Hepatocyte (in vitro differentiated cells): Measurements from ENCODE around the gene NOSIP. TPM values are rescaled to one million over a fixed set of nuclear protein-coding genes. Genes with fewer than 3 reads are reported as not detected.

Experiments used
- DNase-seq: peaks from one replicate; pipeline ENCODE4 v3.0.0-alpha.2; 2016; ENCODE audit warnings: low spot score
- H2AFZ ChIP-seq: fragments of 200-600 bp; sonication (generic); 2 replicates; pipeline ENCODE4 v1.6.0; 2016; ENCODE audit warnings: antibody characterized with exemption, mild to moderate bottlenecking
- H3K27ac ChIP-seq: fragments of 200-600 bp; sonication (generic); 2 replicates; pipeline ENCODE4 v1.5.1; 2016; ENCODE audit warnings: mild to moderate bottlenecking
- H3K27me3 ChIP-seq: fragments of 200-600 bp; sonication (generic); 2 replicates; pipeline ENCODE4 v1.6.1; 2016
- H3K36me3 ChIP-seq: fragments of 200-600 bp; sonication (generic); replicated peaks from 2 replicates; pipeline ENCODE4 v1.5.1; 2016; ENCODE audit warnings: low read depth; ENCODE audit not compliant: insufficient read depth
- H3K4me1 ChIP-seq: fragments of 200-600 bp; sonication (generic); 2 replicates; pipeline ENCODE4 v1.5.1; 2016; ENCODE audit warnings: mild to moderate bottlenecking, moderate library complexity; ENCODE audit not compliant: insufficient read depth
- H3K4me2 ChIP-seq: fragments of 200-600 bp; sonication (generic); 2 replicates; pipeline ENCODE4 v1.6.0; 2016
- H3K4me3 ChIP-seq: fragments of 200-600 bp; sonication (generic); 2 replicates; pipeline ENCODE4 v1.5.1; 2016; ENCODE audit warnings: mild to moderate bottlenecking
- H3K79me2 ChIP-seq: fragments of 200-600 bp; sonication (generic); 2 replicates; pipeline ENCODE4 v1.6.0; 2017; ENCODE audit warnings: mild to moderate bottlenecking
- H3K9me2 ChIP-seq: fragments of 200-600 bp; sonication (generic); replicated peaks from 2 replicates; pipeline ENCODE4 v1.6.0; 2017; ENCODE audit warnings: mild to moderate bottlenecking; ENCODE audit not compliant: insufficient read depth
- H3K9me3 ChIP-seq: fragments of 200-600 bp; sonication (generic); 2 replicates; pipeline ENCODE4 v1.5.1; 2016; ENCODE audit warnings: low read depth, mild to moderate bottlenecking
- H4K20me1 ChIP-seq: fragments of 200-600 bp; sonication (generic); 2 replicates; pipeline ENCODE4 v1.6.0; 2016; ENCODE audit warnings: mild to moderate bottlenecking; ENCODE audit not compliant: insufficient read depth, poor library complexity, severe bottlenecking
- EZH2 ChIP-seq: fragments of 200-600 bp; sonication (generic); IDR thresholded peaks from 2 replicates; pipeline ENCODE4 v1.6.1; 2016; ENCODE audit warnings: antibody characterized with exemption, mild to moderate bottlenecking, borderline replicate concordance
- EZH2phosphoT487 ChIP-seq: fragments of 200-600 bp; sonication (generic); IDR thresholded peaks from one replicate; pipeline ENCODE4 v1.6.1; 2018; ENCODE audit warnings: antibody characterized with exemption, mild to moderate bottlenecking, low read depth, moderate library complexity; ENCODE audit not compliant: unreplicated experiment, severe bottlenecking
- WGBS: methylation state at CpG from one replicate; pipeline ENCODE4 v1.1.6; 2016; ENCODE audit warnings: low lambda C conversion rate; ENCODE audit errors: missing lambda C conversion rate; 5-methylcytosine and 5-hydroxymethylcytosine counted together
- polyA plus RNA-seq: library from polyadenylated mRNA; unstranded; fragments of >200 nt; fragmentation: Nextera tagmentation; extraction: Ambion mirVana; gene quantifications from 2 replicates; pipeline ENCODE4 v1.2.1, GENCODE V29; 2016
- total RNA-seq: library from RNA; depleted of rRNA; stranded (reverse); fragments of >200 nt; gene quantifications from 2 replicates; pipeline ENCODE4 v1.2.3, GENCODE V29; 2014
- TF ChIP-seq, protein P1 (sequence below): fragments of 200-600 bp; sonication (generic); IDR thresholded peaks from 2 replicates; pipeline ENCODE4 v1.5.1; 2016; ENCODE audit warnings: antibody characterized with exemption, mild to moderate bottlenecking; ENCODE audit not compliant: poor library complexity

NOSIP gene
- total and polyA plus RNA-seq, 2 experiments from 2014 or later: 52.8 to 93.9 TPM

DNA sequence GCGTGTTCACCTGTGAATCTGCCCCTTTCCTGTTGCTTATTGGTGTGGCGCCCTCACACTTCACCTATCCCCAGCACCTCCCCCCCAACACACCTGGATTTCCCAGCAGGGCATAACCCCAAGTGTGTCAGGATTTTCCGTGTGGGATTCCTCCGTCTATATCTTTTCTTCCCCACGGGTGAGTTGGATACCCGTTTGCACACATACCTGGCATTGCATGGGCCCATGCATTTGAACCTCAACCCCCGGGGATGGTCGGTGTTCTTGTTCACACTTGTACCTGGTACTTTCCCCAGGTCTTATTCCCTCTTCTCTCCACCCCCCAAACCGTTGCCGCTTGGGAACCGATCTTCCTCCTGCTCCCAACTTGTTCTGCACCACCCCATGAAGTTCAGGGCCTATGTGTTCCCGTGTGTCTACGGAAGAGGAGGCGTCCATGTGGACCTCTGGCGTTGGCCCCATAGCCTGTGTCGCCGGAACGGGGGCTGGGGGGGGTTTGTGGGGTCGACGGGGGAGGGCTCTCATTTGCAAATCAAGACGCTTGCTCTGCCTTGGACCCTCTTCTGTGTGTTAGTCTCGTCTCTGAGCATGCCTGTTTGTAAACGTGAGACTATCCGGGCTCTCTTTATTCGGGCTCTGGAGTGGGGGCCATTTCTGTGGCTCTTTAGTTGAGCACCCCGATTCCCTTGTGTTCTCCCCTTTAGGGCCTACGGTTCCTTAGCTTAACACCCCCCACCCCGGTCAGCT, 12.3 kb upstream of the NOSIP start:
- peak overlapping the region; percentile 99 for H3K4me2 ChIP-seq
- no peak overlapping the region for H2AFZ ChIP-seq
- peaks cover 6% of the 10 kb centered on the region for H3K4me1 ChIP-seq
- H3K27ac ChIP-seq: peak overlapping the region; percentile 87
- H3K79me2 ChIP-seq: peaks cover 53% of the 10 kb centered on the region
- no peaks in the 10 kb centered on the region for H3K9me2 ChIP-seq
- no peaks in the 10 kb centered on the region for H3K9me3 ChIP-seq
- H3K27me3 ChIP-seq: no peaks in the 10 kb centered on the region
- TF ChIP-seq EZH2: no peak
- TF ChIP-seq, protein P1, sequence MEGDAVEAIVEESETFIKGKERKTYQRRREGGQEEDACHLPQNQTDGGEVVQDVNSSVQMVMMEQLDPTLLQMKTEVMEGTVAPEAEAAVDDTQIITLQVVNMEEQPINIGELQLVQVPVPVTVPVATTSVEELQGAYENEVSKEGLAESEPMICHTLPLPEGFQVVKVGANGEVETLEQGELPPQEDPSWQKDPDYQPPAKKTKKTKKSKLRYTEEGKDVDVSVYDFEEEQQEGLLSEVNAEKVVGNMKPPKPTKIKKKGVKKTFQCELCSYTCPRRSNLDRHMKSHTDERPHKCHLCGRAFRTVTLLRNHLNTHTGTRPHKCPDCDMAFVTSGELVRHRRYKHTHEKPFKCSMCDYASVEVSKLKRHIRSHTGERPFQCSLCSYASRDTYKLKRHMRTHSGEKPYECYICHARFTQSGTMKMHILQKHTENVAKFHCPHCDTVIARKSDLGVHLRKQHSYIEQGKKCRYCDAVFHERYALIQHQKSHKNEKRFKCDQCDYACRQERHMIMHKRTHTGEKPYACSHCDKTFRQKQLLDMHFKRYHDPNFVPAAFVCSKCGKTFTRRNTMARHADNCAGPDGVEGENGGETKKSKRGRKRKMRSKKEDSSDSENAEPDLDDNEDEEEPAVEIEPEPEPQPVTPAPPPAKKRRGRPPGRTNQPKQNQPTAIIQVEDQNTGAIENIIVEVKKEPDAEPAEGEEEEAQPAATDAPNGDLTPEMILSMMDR: no peak
- TF ChIP-seq EZH2phosphoT487: no peak
- peaks cover 18% of the 10 kb centered on the region for H4K20me1 ChIP-seq
- no peaks in the 10 kb centered on the region for H3K36me3 ChIP-seq
- peak; percentile 53 for DNase-seq
- under 1% methylated on average over 25 of the region's 28 CpGs for WGBS
- H3K4me3 ChIP-seq: peak overlapping the region; percentile 99

DNA sequence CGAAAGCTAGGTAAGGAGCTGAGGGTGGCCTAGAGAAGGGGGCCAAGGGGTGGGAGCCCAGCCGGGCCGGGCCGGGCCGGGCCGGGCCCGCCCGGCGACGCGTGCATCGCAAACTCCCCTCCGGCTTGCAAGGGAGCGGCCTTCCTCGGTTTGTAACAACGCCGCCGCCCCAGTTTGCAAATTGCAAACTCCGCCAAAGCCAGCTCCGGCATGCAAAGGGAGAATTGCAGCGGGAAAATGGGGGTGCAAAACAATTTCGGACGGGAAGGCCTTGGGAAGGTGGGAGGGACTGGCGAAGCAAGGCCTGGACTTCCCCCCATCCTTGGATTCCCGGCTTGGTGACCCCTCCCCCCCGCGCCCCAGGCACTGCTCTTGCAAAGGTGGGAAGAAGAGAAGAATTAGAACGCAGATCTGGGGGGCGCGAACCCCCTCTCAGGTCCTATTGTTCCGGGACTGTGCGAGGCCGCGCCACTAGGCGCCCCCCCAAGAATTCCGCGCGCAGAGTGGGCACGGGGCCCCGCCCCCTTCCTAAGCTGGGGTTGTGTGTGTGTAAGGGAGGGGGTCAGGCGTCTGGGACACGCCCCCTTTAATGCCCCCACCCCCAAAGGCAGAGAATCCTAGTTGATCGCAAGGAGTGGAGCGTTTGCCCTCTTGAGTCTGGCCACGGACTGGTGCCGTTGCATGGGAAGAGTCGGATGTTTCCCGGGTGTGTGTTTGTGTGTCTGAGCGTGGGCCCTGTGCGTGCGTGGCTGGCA, 11.6 kb upstream of the NOSIP start:
- Histone ChIP-seq H4K20me1 (peaks cover 18% of the 10 kb centered on the region), H3K27me3 (no peaks in the 10 kb centered on the region), H3K9me2 (no peaks in the 10 kb centered on the region), H3K27ac (peak overlapping the region; percentile 87), H3K4me1 (peaks cover 6% of the 10 kb centered on the region), H3K4me2 (peak overlapping the region; percentile 99), H3K36me3 (no peaks in the 10 kb centered on the region), H3K9me3 (no peaks in the 10 kb centered on the region), H3K4me3 (peak overlapping the region; percentile 99), H2AFZ (peak overlapping the region; percentile 93), H3K79me2 (peaks cover 46% of the 10 kb centered on the region)
- TF ChIP-seq, protein P1: no peak
- TF ChIP-seq EZH2 (no peak), EZH2phosphoT487 (no peak)
- 1% methylated on average over 36 of the region's 51 CpGs for WGBS
- peak; percentile 55 for DNase-seq

DNA sequence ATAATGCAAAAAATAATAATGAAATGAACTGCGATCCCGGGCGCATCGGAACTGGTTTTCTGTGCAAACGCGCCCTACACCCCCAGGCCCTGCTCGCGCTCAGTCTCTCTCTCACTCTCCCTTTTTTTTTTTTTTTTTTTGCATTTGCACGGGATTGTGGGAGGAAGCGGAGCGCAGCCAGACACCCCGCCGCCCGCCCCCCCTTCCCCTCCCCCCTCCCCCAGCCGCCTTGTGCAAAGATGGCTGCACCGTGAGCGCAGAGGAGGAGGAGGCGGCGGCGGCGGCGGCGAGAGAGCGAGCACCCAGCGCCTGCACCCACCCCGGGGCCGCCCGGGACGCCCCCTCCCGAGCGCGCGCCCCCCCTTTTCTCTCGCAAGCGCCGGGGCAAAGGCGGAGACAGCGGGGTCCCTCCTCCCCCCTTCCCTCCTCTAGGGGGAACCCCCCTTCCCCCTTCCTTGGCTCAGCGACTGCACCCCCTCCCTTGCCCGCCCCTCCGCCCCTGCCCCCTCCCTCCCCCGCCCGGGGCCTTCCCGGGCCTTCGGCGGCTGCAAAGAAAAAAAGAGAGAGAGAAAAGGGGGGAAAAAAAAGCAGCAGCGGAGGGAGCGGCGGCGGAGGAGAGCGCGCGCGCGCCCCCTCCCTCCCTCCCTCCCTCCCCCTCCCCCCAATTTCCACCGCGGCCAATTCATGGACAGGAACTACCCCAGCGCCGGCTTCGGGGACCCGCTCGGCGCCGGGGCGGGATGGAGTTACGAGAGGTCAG, 10.8 kb upstream of the NOSIP start, which contains the start of gene PRR12:
TSS of gene PRR12 (plus strand) at position 212 of the 760 bp plus-strand sequence. CDS start at position 685, 473 bp downstream.
- H3K4me2 ChIP-seq: peak within 1 kb of the TSS; percentile 99
- peak; percentile 80 for DNase-seq
- H3K27me3 ChIP-seq: no peaks in the 10 kb centered on the region
- peaks cover 18% of the 10 kb centered on the region for H4K20me1 ChIP-seq
- peak within 1 kb of the TSS; percentile 93 for H2AFZ ChIP-seq
- peaks cover 43% of the 10 kb centered on the region for H3K79me2 ChIP-seq
- peak within 1 kb of the TSS; percentile 87 for H3K27ac ChIP-seq
- no peaks in the 10 kb centered on the region for H3K9me3 ChIP-seq
- no peak for TF ChIP-seq EZH2
- WGBS: under 1% methylated on average over 17 of the region's 66 CpGs
- peak within 1 kb of the TSS; percentile 99 for H3K4me3 ChIP-seq
- H3K36me3 ChIP-seq: no peaks in the 10 kb centered on the region
- H3K4me1 ChIP-seq: peaks cover 6% of the 10 kb centered on the region
- no peaks in the 10 kb centered on the region for H3K9me2 ChIP-seq
